Ishikawa (cell line): ENCODE data around the gene RPS23.

Source experiments
- CEBPB ChIP-seq: IDR thresholded peaks from 2 replicates; pipeline ENCODE4 v1.6.1; 2012
- CREB1 ChIP-seq: IDR thresholded peaks from 2 replicates; pipeline ENCODE4 v1.6.1; 2012; ENCODE audit warnings: low read depth
- EGR1 ChIP-seq: IDR thresholded peaks from 2 replicates; pipeline ENCODE4 v1.6.1; 2012
- EP300 ChIP-seq: IDR thresholded peaks from 2 replicates; pipeline ENCODE4 v1.6.1; 2012; ENCODE audit warnings: borderline replicate concordance
- FOXM1 ChIP-seq: IDR thresholded peaks from 2 replicates; pipeline ENCODE4 v1.6.1; 2012; ENCODE audit warnings: low read depth, borderline replicate concordance
- MAX ChIP-seq: IDR thresholded peaks from 2 replicates; pipeline ENCODE4 v1.6.1; 2012
- NFIC ChIP-seq: IDR thresholded peaks from 2 replicates; pipeline ENCODE4 v1.6.1; 2012
- RAD21 ChIP-seq: IDR thresholded peaks from 2 replicates; pipeline ENCODE4 v1.6.1; 2012; ENCODE audit warnings: low read depth
- REST ChIP-seq: IDR thresholded peaks from 2 replicates; pipeline ENCODE4 v1.6.1; 2012; ENCODE audit warnings: low read depth, mild to moderate bottlenecking
- TAF1 ChIP-seq: IDR thresholded peaks from 2 replicates; pipeline ENCODE4 v1.6.1; 2012; ENCODE audit warnings: low read depth, mild to moderate bottlenecking
- TCF12 ChIP-seq: IDR thresholded peaks from 2 replicates; pipeline ENCODE4 v1.6.1; 2012; ENCODE audit warnings: low read depth
- TEAD4 ChIP-seq: IDR thresholded peaks from 2 replicates; pipeline ENCODE4 v1.6.1; 2012
- USF1 ChIP-seq: IDR thresholded peaks from 2 replicates; pipeline ENCODE4 v1.6.1; 2012
- YY1 ChIP-seq: IDR thresholded peaks from 2 replicates; pipeline ENCODE4 v1.6.1; 2012; ENCODE audit warnings: low read depth
- ZBTB7A ChIP-seq: IDR thresholded peaks from 2 replicates; pipeline ENCODE4 v1.6.1; 2012; ENCODE audit warnings: low read depth

RPS23 gene

GRCh38 chr5:82296929-82297328 lies 18.8 kb upstream of the RPS23 start:
- TF ChIP-seq EP300 = no peak
- no peak for TF ChIP-seq NFIC
- TF ChIP-seq USF1 = no peak
- TF ChIP-seq CREB1 = no peak

GRCh38 chr5:82295959-82296531 lies 17.9 kb upstream of the RPS23 start:
- no peak for TF ChIP-seq FOXM1
- no peak for TF ChIP-seq EP300
- no peak for TF ChIP-seq TEAD4
- TF ChIP-seq CEBPB = no peak
- no peak for TF ChIP-seq TCF12
- no peak for TF ChIP-seq CREB1
- TF ChIP-seq ZBTB7A = no peak
- TF ChIP-seq NFIC = no peak
- no peak for TF ChIP-seq EGR1
- TF ChIP-seq TAF1 = no peak
- TF ChIP-seq REST = no peak
- TF ChIP-seq RAD21 = no peak
- TF ChIP-seq USF1 = no peak

GRCh38 chr5:82295144-82295543 lies 17.0 kb upstream of the RPS23 start:
- no peak for TF ChIP-seq CEBPB
- TF ChIP-seq CREB1 = no peak

- TF ChIP-seq YY1 = no peak
- no peak for TF ChIP-seq TCF12
- no peak for TF ChIP-seq CEBPB
- TF ChIP-seq EGR1 = no peak
Observed at GRCh38 chr5:82291420-82291819, 13.3 kb upstream of the RPS23 start.

GRCh38 chr5:82290908-82291307 lies 12.8 kb upstream of the RPS23 start:
- TF ChIP-seq TAF1 = no peak
- no peak for TF ChIP-seq EGR1
- no peak for TF ChIP-seq CEBPB
- TF ChIP-seq USF1 = no peak
- TF ChIP-seq YY1 = no peak
- no peak for TF ChIP-seq MAX
- TF ChIP-seq NFIC = no peak
- no peak for TF ChIP-seq FOXM1
- no peak for TF ChIP-seq TCF12
- no peak for TF ChIP-seq CREB1
- no peak for TF ChIP-seq RAD21
- no peak for TF ChIP-seq REST
- TF ChIP-seq ZBTB7A = no peak
- no peak for TF ChIP-seq TEAD4
- TF ChIP-seq EP300 = no peak

- TF ChIP-seq EGR1 (no peak), FOXM1 (no peak), REST (no peak), USF1 (no peak), EP300 (no peak), TCF12 (no peak), MAX (no peak)
Observed at GRCh38 chr5:82290005-82290404, 11.9 kb upstream of the RPS23 start.
